ENCODE measurements around the gene DOCK1. TPM values are rescaled to one million over a fixed set of nuclear protein-coding genes. Genes with fewer than 3 reads are reported as not detected.
A peak's percentile ranks its signal among the peaks of the same experiment; 100 is the strongest.

Gene DOCK1
- polyA plus RNA-seq, 6 donors from 2014 or later, result not detected

DNA sequence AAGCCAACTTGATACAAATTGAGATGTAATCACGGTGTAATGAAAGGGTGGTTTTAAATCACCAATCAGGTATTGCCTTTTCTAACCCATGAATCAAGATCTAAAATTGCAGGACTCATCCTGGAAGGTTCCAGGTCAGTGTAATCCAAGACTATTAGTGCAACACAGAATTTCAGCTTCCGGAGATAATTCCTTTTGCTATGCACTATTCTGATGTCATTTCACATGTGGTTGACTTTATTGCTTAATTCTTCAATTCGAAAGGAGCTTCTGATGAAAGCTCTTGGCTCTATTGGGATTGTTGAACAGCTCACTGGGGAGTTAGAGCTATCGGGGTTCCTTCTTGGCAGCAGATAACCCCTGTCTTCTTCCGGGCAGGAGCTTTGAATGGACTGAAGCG lies 438.6 kb downstream of the DOCK1 start:
- DNase-seq (no peak), ATAC-seq (ENCODE audit: low read depth in 2 of 2) (no peak)
- H3K36me3 Mint-ChIP-seq, result no peaks in the 10 kb centered on the region
- H3K4me3 Mint-ChIP-seq, result peak overlapping the region in 1 of 8 donors; percentile 43
- H3K9me3 Mint-ChIP-seq, result no peaks in the 10 kb centered on the region
- no peaks in the 10 kb centered on the region for H3K4me1 Mint-ChIP-seq
- H3K27me3 Mint-ChIP-seq, result no peaks in the 10 kb centered on the region
- no peak overlapping the region for H3K27ac Mint-ChIP-seq

DNA sequence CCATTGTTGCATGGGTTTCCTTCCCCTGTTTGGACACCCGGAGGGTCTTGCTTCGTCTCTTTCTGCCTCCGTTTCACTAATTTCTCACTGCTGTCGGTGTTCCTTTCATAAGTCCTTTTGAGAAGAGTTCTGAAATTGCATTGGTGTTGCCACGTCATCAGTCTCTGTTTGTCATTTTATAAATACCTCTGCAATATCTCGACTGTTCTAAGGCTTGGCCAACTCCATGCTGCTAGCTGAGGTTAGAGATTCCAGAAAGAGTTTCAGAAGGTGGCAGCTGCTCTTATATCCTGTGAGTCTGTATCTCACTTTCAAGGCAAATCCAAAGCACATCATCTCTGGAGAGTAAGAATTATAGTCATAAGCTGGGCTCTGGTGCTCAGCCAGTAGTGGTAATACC lies 439.1 kb downstream of the DOCK1 start:
- DNase-seq (no peak), ATAC-seq (ENCODE audit: low read depth in 2 of 2) (no peak)
- Mint-ChIP-seq H3K4me3 (no peak overlapping the region), H3K27me3 (no peaks in the 10 kb centered on the region), H3K36me3 (no peaks in the 10 kb centered on the region), H3K4me1 (no peaks in the 10 kb centered on the region), H3K27ac (no peak overlapping the region), H3K9me3 (no peaks in the 10 kb centered on the region)

DNA sequence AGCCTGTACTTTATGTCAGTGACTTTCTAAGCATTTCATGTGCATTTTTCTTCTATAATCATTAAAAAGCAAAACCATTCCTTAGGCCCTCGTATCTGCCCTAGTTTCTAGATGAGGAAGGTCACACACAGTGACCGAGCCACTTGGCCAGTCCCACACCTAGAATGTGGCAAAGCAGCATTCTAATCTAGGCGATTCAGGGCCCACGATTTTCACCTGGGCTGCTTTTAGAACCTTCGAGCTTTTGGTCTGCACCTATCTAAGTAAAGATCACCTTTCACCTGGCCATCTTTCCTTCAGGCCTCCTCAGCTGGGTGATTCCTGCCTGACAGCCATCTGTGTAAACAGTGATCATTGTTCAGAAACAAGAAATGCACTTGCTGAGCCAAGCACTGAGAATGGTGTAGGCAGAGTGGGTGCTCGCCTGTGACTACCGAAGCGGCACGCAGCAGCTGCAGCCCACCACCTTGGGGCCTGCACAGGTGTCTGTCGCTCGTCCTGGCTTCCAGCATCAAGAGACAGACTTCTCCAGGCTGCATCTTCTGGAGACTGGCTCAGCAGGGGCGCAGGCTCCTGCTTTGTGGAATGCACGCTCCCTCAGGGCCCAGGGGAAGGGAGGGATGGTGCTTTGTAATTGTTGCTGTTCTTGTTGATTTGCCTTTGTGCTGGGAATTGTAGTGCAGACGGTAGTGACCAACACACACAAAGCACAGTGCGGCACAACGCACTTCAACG lies 440.2 kb downstream of the DOCK1 start:
- Mint-ChIP-seq H3K4me1 (no peaks in the 10 kb centered on the region), H3K4me3 (no peak overlapping the region), H3K36me3 (no peaks in the 10 kb centered on the region), H3K9me3 (no peaks in the 10 kb centered on the region), H3K27me3 (no peaks in the 10 kb centered on the region), H3K27ac (no peak overlapping the region)
- no peak for ATAC-seq (ENCODE audit: low read depth in 2 of 2)
- DNase-seq, result no peak

DNA sequence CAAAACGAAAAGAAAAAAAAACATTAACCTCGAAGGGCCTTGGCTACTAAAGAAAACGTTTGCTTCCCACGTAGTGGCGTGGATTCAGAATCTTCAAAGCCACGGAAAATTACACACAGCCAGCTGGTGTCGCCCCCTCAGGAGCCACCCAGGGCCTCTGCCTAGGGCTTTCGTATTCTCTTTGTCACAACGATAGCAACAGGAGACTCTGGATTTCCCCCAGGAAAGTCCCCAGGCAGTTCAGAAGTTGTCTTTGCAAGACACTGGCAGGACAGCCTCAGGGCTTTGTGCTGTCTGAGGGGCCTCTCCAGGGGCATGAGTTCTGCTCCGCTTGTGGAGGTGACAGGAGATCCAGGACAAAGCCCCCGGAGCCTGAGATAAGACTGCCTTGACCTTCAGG lies 441.4 kb downstream of the DOCK1 start:
- no peaks in the 10 kb centered on the region for H3K4me1 Mint-ChIP-seq

DNA sequence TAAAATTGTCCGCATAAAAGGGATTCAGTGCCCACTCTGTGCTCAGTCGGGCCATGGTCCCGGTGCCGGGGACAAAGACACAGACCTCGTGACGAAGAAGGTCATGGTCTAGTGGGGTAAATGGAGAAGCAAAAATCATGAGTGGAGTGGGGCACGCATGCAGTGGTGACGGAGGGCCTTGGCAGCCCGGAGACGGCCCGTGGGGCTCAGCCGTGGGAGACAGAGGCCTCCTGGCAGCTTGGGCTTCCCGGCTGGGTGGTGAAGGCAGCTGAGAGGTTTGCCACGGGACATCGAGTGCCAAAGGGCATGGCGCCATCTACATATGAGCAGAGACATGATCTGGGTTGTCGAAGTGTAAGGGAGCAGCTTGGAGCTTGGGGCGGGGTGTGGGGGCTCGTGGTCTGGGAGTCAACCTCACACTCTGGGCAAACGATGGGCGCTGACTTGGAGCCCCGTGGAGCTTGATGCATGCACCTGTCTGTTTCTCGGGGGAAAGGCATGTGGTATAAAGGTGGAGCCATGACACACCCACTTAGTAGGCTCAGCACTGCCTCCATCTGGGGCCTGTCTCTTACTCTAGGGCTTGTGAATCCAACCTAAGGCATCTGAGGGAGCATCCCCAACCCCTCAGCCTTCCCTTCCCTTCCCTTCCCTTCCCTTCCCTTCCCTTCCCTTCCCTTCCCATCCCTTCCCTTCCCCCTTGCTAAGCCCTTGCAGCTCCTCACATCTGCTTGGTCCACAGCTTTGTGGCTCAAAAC lies 442.2 kb downstream of the DOCK1 start:
- Mint-ChIP-seq H3K27ac (no peak overlapping the region), H3K4me3 (no peak overlapping the region), H3K9me3 (no peaks in the 10 kb centered on the region), H3K27me3 (no peaks in the 10 kb centered on the region), H3K36me3 (no peaks in the 10 kb centered on the region), H3K4me1 (no peaks in the 10 kb centered on the region)
- no peak for DNase-seq
- ATAC-seq (ENCODE audit: low read depth in 2 of 2), result no peak

More for the DNA sequence above, 441.4 kb downstream of the DOCK1 start:
- no peaks in the 10 kb centered on the region for H3K27me3 Mint-ChIP-seq
- H3K9me3 Mint-ChIP-seq, result no peaks in the 10 kb centered on the region
- H3K4me3 Mint-ChIP-seq, result no peak overlapping the region
- H3K36me3 Mint-ChIP-seq, result no peaks in the 10 kb centered on the region
- ATAC-seq (ENCODE audit: low read depth in 2 of 2) (no peak), DNase-seq (no peak)
- H3K27ac Mint-ChIP-seq, result no peak overlapping the region

DNA sequence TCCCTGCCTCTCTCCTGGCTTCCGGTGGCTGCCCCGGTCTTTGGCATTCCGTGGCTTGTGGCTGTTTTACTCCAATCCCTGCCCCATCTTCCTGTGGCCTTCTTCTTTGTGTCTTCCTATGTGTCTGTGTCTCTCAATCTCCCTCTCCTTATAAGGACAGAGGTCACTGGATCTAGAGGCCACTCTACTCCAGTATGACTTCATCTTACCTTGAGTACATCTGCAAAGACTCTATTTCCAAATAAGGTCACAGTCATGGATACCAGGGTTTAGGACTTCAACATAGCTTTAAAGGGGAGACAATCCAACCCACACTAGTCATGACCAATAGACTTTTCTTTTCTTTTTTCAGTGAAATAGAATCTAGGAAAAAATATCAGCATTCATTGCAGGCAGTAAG lies 444.5 kb downstream of the DOCK1 start:
- Mint-ChIP-seq H3K27ac (no peak overlapping the region), H3K4me1 (no peaks in the 10 kb centered on the region), H3K9me3 (no peaks in the 10 kb centered on the region), H3K36me3 (no peaks in the 10 kb centered on the region), H3K4me3 (no peak overlapping the region), H3K27me3 (no peaks in the 10 kb centered on the region)
- DNase-seq (no peak), ATAC-seq (ENCODE audit: low read depth in 2 of 2) (no peak)

DNA sequence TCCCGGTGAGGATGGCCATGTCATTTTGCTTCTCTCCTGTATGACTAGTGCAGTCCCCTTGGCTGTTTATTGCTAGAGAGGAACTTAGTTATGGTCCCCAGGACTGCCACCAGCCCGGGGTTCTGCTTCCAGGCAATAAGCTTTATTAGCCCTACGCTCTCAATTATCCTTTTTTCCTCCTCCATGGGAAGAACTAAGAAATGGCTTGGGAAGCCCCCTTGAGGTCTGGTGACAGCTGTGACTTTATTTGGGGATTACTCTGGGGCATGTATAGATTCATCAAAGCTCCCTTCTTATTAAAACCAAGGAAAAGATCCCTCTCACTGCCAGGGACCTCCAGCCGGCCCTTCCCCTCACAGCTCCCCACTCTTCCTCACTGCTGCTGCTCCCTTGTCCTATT lies 446.3 kb downstream of the DOCK1 start:
- no peak for ATAC-seq (ENCODE audit: low read depth in 2 of 2)
- Mint-ChIP-seq H3K4me1 (no peaks in the 10 kb centered on the region), H3K27me3 (no peaks in the 10 kb centered on the region), H3K4me3 (no peak overlapping the region), H3K9me3 (no peaks in the 10 kb centered on the region), H3K27ac (no peak overlapping the region), H3K36me3 (no peaks in the 10 kb centered on the region)
- DNase-seq, result no peak

DNA sequence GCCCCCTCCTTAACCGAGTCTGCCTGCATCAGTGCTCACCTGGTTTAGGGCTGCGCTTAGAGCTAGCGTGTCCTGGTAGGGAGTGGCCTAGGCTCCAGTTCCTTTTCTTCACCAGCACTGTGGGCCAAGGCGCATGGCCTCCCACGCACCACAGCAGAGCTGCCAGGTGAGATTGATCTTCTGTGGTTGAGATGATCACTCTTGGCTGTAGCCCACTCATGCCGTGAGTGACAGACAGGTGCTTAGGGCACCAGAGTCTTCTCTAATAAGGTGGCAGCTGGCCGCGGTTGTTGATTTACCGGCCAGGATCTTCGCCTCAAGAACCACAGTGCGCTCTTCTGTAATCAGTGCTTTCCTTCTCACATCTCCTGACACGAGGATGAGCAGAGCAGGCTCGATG lies 448.3 kb downstream of the DOCK1 start:
- DNase-seq (no peak), ATAC-seq (ENCODE audit: low read depth in 2 of 2) (no peak)
- no peaks in the 10 kb centered on the region for H3K9me3 Mint-ChIP-seq
- no peaks in the 10 kb centered on the region for H3K4me1 Mint-ChIP-seq
- no peak overlapping the region for H3K4me3 Mint-ChIP-seq
- no peaks in the 10 kb centered on the region for H3K27me3 Mint-ChIP-seq
- H3K36me3 Mint-ChIP-seq, result no peaks in the 10 kb centered on the region
- no peak overlapping the region for H3K27ac Mint-ChIP-seq

DNA sequence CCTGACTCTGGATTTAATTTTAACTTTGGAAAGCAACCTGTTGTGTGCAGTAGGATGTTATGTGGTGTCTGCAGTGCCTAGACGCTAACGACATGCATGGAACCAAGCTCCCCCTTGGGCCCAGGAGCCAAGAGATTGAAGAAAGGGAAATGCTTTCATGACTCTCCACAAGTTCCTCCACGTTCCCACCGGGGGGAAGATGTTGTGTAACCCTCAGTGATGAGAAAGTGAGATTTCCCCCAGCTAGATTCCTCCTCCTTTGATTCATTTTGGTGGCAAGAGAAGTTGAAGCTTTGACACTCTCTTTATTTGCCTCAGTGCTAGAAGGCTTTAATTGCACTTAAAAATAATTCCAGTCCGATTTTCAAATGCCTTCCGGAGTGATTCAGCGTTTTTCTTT lies 449.0 kb downstream of the DOCK1 start:
- Mint-ChIP-seq H3K4me3 (no peak overlapping the region), H3K36me3 (no peaks in the 10 kb centered on the region), H3K27me3 (no peaks in the 10 kb centered on the region), H3K27ac (no peak overlapping the region), H3K4me1 (no peaks in the 10 kb centered on the region), H3K9me3 (no peaks in the 10 kb centered on the region)
- no peak for DNase-seq
- no peak for ATAC-seq (ENCODE audit: low read depth in 2 of 2)

DNA sequence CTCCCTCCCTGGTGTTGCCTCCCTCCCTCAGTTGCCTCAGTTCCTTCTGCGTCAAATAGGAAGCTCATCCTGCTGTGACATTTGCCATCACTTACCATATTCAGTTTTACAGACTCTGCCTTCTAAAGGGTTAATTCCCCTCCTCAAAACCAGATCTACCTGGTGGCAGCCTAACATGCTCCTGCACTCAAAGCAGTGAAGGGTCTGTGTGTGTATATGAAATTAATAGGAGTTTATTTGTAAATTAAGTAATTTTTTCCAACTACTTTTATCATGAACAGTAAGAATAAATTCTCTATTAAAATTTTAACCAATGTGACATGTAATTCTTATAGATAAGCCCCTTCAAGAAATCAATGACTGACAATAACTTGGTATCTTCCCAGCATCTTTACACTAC lies 449.8 kb downstream of the DOCK1 start:
- Mint-ChIP-seq H3K9me3 (no peaks in the 10 kb centered on the region), H3K4me1 (no peaks in the 10 kb centered on the region), H3K36me3 (no peaks in the 10 kb centered on the region), H3K27me3 (peaks cover 0 to 2% (median 0%) of the 10 kb centered on the region in 3 donors), H3K27ac (no peak overlapping the region), H3K4me3 (no peak overlapping the region)
- DNase-seq (no peak), ATAC-seq (ENCODE audit: low read depth in 2 of 2) (no peak)

DNA sequence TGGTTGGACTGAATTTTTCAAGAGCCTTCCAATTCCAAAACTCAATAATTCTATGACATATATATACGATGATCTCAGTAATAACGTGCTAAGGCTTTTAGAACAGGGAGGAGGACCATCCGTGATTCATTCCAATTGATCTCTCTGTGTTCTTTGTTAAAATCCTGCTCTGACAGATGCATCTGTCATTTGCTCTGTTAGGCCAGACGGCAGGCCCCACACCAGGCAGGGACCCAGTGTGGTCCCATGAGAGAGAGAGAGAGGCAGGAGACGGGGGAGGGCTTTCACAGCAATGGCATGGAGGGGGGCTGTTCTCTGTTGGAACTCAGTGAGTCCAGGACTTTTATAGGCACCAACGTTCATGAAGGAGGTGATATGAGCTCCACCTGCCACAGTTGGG lies 451.1 kb downstream of the DOCK1 start:
- Mint-ChIP-seq H3K4me3 (no peak overlapping the region), H3K27ac (peak overlapping the region in 1 of 6 donors; percentile 69), H3K9me3 (no peaks in the 10 kb centered on the region), H3K4me1 (no peaks in the 10 kb centered on the region), H3K27me3 (peaks cover 0 to 8% (median 0%) of the 10 kb centered on the region in 3 donors), H3K36me3 (no peaks in the 10 kb centered on the region)
- ATAC-seq (ENCODE audit: low read depth in 2 of 2) (no peak), DNase-seq (no peak)

DNA sequence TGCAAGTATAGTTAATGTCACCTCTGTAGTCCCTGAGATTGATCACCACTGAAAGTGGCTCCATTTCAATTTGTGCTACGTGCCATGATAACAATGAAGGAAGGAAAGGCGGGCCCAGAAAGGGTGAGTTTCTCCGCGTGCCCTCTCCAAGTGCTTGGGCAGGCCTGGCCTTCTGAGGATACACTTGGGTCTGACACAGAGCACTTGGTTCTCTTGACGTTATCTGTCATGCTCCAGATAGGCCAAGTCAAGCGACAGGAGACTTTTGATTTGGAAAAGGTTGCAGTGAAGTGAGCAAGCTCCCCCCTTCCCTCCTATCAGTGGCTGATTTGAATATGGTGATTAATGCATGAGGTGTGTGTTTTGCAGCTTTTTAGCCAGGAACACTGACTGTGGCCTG lies 452.0 kb downstream of the DOCK1 start:
- ATAC-seq (ENCODE audit: low read depth in 2 of 2) (no peak), DNase-seq (no peak)
- Mint-ChIP-seq H3K27ac (no peak overlapping the region), H3K36me3 (no peaks in the 10 kb centered on the region), H3K4me1 (no peaks in the 10 kb centered on the region), H3K27me3 (peaks cover 0 to 8% (median 0%) of the 10 kb centered on the region in 3 donors), H3K4me3 (no peak overlapping the region), H3K9me3 (no peaks in the 10 kb centered on the region)

DNA sequence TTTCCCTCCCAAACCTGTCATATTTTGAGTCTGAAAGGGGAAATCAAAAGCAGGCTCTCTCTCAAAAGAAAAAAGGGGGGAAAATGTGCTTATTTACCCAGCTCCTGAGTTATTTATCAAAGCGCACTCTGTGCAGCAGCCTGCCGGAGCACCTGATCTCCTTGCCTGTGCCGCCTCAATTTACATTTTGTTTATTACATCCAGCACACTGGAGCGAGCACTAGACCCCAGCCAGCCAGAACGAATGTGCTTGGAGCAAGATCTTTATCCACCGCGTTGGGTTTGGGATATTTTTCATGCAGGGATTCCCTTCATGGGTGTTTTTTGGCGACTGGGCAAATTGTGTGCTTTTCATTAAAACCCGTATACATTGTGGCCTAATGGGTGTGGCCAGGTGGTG lies 453.1 kb downstream of the DOCK1 start:
- no peak for DNase-seq
- no peak for ATAC-seq (ENCODE audit: low read depth in 2 of 2)
- Mint-ChIP-seq H3K4me3 (no peak overlapping the region), H3K27me3 (peaks cover 0 to 8% (median 0%) of the 10 kb centered on the region in 3 donors), H3K4me1 (no peaks in the 10 kb centered on the region), H3K9me3 (no peaks in the 10 kb centered on the region), H3K27ac (no peak overlapping the region), H3K36me3 (no peaks in the 10 kb centered on the region)

DNA sequence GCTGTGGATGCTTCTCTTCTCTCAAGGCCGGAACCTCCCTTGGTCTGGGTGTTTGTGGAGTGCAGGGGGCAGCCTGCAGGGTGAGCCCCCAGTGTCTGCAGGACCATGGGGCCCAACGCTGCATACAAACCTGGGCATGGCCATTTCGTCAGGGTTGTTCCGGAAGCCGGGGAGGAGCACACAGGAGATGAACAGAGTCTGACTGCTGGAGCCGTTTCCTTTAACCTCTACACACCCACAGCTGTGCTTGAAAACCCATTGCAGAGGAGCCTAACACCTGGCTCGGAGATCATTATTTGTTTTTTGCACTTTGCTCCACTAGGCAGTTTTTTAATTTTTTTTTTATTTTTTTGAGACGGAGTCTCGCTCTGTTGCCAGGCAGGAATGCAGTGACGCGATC lies 458.8 kb downstream of the DOCK1 start:
- DNase-seq (no peak), ATAC-seq (ENCODE audit: low read depth in 2 of 2) (no peak)
- no peaks in the 10 kb centered on the region for H3K4me1 Mint-ChIP-seq
- no peak overlapping the region for H3K27ac Mint-ChIP-seq
- H3K4me3 Mint-ChIP-seq, result no peak overlapping the region
- no peaks in the 10 kb centered on the region for H3K36me3 Mint-ChIP-seq
- H3K9me3 Mint-ChIP-seq, result no peaks in the 10 kb centered on the region
- H3K27me3 Mint-ChIP-seq, result peaks cover 0 to 8% (median 5%) of the 10 kb centered on the region in 3 donors

Data from naive B cell (primary cell).